GM21528 (cell line): ENCODE data around the gene FOXL3.

Experiments
- ATAC-seq: cut with Tn5 transposase; IDR thresholded peaks from one replicate; pipeline ENCODE4 v1.9.1; 2021; ENCODE audit warnings: mild to moderate bottlenecking, moderate library complexity; ENCODE audit not compliant: unreplicated experiment, low FRiP score

Gene FOXL3

GRCh38 chr7:318878-319661 is 29.1 kb downstream of the FOXL3 start:
- ATAC-seq = no peak

- ATAC-seq = no peak
Observed at GRCh38 chr7:320297-320696, 30.3 kb downstream of the FOXL3 start.

DNA sequence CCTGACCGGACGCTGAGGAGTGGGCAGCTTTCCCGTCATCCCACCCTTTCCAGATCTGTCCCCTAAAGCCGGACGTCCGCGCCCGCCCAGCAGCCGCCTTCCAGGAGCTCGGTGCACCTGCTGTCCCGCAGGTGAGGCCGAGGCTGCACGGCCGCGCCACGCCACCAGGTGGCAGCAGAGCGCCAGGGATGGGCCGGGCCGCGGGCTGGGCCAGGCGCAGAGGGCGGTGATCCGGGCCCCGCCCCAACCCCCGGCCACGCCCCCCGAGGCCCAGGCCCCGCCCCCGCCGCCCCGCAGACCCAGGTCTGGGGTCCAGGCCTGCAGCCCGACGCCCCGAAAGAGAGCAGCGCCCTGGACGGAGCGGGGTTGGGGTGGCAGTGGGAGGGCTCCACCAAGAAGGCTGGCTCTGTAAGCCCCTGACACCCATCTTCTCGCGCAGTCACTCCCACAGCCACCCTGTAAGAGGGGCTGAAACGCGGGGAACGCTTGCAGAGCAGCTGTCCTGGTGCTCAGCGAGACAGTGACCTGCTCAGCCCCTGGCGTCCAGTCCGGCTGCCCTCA is 32.2 kb downstream of the FOXL3 start:
- ATAC-seq = no peak

GRCh38 chr7:322708-323111 is 32.7 kb downstream of the FOXL3 start:
- ATAC-seq = no peak

DNA sequence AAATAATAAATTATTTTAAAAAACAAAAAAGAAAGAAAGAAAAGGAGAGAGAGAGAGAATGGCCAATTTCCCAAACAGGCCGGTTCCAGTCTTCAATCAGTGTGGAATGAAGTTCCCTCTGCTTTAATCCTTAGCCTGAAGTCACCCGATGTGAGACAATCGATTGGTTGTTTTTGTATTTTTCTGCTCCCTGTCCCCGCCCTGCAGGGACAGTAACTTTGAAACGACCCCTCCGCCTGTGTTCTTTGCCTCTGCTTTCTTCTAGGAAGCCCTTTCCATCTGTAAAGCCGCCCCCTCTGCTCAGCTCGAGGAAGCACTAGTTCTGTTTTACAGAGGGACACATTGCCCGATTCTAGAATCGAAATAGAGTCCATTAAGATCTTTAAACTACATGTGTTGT is 33.4 kb downstream of the FOXL3 start:
- no peak for ATAC-seq

- ATAC-seq = no peak
Observed at GRCh38 chr7:324011-324410, 34.0 kb downstream of the FOXL3 start.

- ATAC-seq = no peak
Observed at GRCh38 chr7:325051-325798, 35.3 kb downstream of the FOXL3 start.

DNA sequence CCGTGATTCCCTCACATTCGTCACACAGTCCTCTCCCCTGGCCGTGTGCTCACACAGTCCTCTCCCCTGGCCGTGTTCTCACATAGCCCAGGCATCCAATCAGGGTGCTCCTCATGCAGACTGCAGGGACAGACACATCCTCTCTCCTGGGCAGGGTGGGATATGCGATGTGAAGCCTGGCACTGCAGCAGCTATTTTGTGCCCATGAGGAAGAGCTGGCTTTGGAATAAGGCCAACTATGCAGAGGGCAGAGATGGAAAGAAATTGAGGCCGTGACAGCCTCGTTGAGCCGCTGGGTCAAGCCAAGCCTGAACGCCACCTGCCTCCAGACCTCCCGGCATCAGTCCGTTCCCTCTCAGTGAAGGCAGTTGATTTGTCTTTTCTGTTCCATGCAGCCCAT is 35.8 kb downstream of the FOXL3 start:
- no peak for ATAC-seq

- no peak for ATAC-seq
Observed at GRCh38 chr7:326273-326672, 36.3 kb downstream of the FOXL3 start.

GRCh38 chr7:326809-327232 is 36.9 kb downstream of the FOXL3 start:
- no peak for ATAC-seq

- ATAC-seq = no peak
Observed at GRCh38 chr7:327233-327931, 37.4 kb downstream of the FOXL3 start.

DNA sequence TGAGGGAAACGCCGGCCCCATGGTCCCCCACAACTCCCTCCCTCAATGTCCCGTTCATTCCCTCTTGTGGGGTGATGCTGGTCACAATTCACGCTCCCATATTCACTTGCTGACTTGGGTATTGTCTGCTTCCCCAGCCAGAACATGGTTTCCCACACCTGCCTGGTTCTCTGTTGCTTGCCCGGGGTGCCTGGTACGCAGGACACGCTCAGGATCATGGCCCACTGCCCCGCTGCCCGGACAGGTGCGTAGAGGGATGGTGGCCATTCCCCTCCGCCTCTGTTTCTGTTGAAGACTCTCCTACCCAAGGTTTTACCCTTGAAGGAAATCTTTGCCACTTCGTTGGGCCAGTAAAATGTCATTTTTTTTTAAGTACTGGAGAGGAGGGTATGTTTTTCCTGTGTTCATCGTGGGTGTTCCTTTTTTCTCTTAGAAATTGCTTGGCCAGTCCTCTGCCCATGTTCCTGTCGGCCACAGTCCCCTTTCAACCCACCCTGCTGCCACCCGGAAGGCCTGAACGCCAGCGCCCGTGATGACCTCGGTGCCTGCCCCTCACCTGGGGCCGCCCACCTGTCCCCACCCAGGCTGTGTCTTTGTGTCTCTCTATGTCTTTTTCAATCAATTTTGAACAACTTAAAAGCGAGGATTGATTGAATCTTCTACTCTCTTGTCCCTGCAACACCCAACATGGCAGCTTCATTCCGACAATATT is 38.2 kb downstream of the FOXL3 start:
- no peak for ATAC-seq

GRCh38 chr7:329691-330281 is 39.8 kb downstream of the FOXL3 start:
- ATAC-seq = no peak

DNA sequence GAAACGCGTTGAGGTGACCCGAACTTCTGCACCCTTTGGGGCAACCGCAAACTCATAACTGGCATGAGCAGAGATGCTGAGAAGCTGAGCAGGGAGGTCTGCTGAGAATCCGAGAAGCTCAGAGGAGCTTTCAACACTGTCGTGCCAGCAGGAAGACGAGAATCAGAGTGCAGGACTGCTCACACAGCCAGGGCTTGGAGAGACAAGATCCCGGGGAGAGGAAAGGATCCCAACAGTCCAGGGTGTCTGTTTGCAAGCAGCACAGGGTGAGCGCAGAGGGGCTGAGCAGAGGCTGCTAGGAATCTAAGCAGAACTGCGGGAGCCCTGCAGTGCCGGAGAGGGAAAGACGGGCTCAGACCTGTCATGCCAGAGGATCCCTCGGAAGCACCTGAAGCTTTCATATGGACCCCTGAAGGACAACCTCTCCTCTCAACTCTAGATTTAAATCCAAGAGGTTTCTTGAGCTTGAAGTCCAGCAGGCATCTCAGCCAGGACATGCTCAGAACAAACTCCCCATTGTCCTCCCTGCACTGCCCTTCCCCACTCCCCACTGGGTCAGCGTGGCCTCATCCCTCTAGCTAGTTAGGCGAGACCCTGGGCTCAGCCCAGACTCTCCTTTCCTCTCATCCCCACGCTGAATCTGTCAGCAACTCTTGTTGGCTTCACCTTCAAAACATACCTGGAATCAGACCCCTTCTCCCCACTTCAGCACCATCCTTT is 40.7 kb downstream of the FOXL3 start:
- no peak for ATAC-seq

- ATAC-seq = no peak
Observed at GRCh38 chr7:332020-332517, 42.1 kb downstream of the FOXL3 start.

- no peak for ATAC-seq
Observed at GRCh38 chr7:332646-333392, 42.8 kb downstream of the FOXL3 start.

- no peak for ATAC-seq
Observed at GRCh38 chr7:333393-333764, 43.4 kb downstream of the FOXL3 start.

- no peak for ATAC-seq
Observed at GRCh38 chr7:334618-335357, 44.8 kb downstream of the FOXL3 start.
